WTC11 (cell line): ENCODE results near the gene DHX38.

Source experiments
- CREB1 ChIP-seq: sonication (generic); formaldehyde crosslinking; IDR thresholded peaks from 2 replicates; pipeline ENCODE4 v1.8.0; 2023; ENCODE audit warnings: mild to moderate bottlenecking, missing genetic modification reagents
- ESRRA ChIP-seq: sonication (generic); formaldehyde crosslinking; IDR thresholded peaks from 2 replicates; pipeline ENCODE4 v1.8.1; 2022; ENCODE audit warnings: mild to moderate bottlenecking, missing genetic modification reagents, borderline replicate concordance
- ETV6 ChIP-seq: sonication (generic); formaldehyde crosslinking; IDR thresholded peaks from 2 replicates; pipeline ENCODE4 v1.8.1; 2022; ENCODE audit warnings: mild to moderate bottlenecking, missing genetic modification reagents
- JUN ChIP-seq: sonication (generic); formaldehyde crosslinking; IDR thresholded peaks from 2 replicates; pipeline ENCODE4 v1.8.0; 2023; ENCODE audit warnings: mild to moderate bottlenecking, missing genetic modification reagents
- PRDM15 ChIP-seq: sonication (generic); formaldehyde crosslinking; IDR thresholded peaks from 2 replicates; pipeline ENCODE4 v1.8.0; 2022; ENCODE audit warnings: missing genetic modification reagents
- SMAD3 ChIP-seq: sonication (generic); formaldehyde crosslinking; IDR thresholded peaks from 2 replicates; pipeline ENCODE4 v1.8.0; 2022; ENCODE audit warnings: missing genetic modification reagents, mild to moderate bottlenecking, borderline replicate concordance
- TCF7 ChIP-seq: sonication (generic); formaldehyde crosslinking; IDR thresholded peaks from 2 replicates; pipeline ENCODE4 v1.8.0; 2022; ENCODE audit warnings: mild to moderate bottlenecking, low read depth, missing genetic modification reagents, moderate library complexity
- TEAD4 ChIP-seq: sonication (generic); formaldehyde crosslinking; IDR thresholded peaks from 2 replicates; pipeline ENCODE4 v1.8.0; 2022; ENCODE audit warnings: mild to moderate bottlenecking, missing genetic modification reagents
- USF2 ChIP-seq: sonication (generic); formaldehyde crosslinking; IDR thresholded peaks from 2 replicates; pipeline ENCODE4 v1.8.1; 2023; ENCODE audit warnings: mild to moderate bottlenecking, missing genetic modification reagents, moderate library complexity
- ZNF121 ChIP-seq: sonication (generic); formaldehyde crosslinking; IDR thresholded peaks from 2 replicates; pipeline ENCODE4 v1.8.0; 2023; ENCODE audit warnings: missing genetic modification reagents
- TF ChIP-seq, protein P1 (sequence below): fragments of 200-600 bp; IDR thresholded peaks from 2 replicates; pipeline ENCODE4 v1.8.0; 2022; ENCODE audit warnings: antibody characterized with exemption
- TF ChIP-seq, protein P2 (sequence below): sonication (generic); formaldehyde crosslinking; IDR thresholded peaks from 2 replicates; pipeline ENCODE4 v1.8.1; 2022; ENCODE audit warnings: low read depth, missing genetic modification reagents, borderline replicate concordance

GRCh38 chr16:72104905-72105304 lies 11.3 kb downstream of the DHX38 start:
- no peak for TF ChIP-seq PRDM15 (CRISPR knock-in tag)
- TF ChIP-seq TEAD4: no peak
- TF ChIP-seq, protein P1, sequence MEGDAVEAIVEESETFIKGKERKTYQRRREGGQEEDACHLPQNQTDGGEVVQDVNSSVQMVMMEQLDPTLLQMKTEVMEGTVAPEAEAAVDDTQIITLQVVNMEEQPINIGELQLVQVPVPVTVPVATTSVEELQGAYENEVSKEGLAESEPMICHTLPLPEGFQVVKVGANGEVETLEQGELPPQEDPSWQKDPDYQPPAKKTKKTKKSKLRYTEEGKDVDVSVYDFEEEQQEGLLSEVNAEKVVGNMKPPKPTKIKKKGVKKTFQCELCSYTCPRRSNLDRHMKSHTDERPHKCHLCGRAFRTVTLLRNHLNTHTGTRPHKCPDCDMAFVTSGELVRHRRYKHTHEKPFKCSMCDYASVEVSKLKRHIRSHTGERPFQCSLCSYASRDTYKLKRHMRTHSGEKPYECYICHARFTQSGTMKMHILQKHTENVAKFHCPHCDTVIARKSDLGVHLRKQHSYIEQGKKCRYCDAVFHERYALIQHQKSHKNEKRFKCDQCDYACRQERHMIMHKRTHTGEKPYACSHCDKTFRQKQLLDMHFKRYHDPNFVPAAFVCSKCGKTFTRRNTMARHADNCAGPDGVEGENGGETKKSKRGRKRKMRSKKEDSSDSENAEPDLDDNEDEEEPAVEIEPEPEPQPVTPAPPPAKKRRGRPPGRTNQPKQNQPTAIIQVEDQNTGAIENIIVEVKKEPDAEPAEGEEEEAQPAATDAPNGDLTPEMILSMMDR: no peak
- no peak for TF ChIP-seq TCF7 (CRISPR knock-in tag)
- TF ChIP-seq USF2 (CRISPR knock-in tag): no peak
- TF ChIP-seq ESRRA (CRISPR knock-in tag): no peak
- TF ChIP-seq ETV6 (CRISPR knock-in tag): no peak
- TF ChIP-seq CREB1 (CRISPR knock-in tag): no peak
- TF ChIP-seq JUN (CRISPR knock-in tag): no peak
- TF ChIP-seq, protein P2, sequence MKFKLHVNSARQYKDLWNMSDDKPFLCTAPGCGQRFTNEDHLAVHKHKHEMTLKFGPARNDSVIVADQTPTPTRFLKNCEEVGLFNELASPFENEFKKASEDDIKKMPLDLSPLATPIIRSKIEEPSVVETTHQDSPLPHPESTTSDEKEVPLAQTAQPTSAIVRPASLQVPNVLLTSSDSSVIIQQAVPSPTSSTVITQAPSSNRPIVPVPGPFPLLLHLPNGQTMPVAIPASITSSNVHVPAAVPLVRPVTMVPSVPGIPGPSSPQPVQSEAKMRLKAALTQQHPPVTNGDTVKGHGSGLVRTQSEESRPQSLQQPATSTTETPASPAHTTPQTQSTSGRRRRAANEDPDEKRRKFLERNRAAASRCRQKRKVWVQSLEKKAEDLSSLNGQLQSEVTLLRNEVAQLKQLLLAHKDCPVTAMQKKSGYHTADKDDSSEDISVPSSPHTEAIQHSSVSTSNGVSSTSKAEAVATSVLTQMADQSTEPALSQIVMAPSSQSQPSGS (CRISPR knock-in tag): no peak
- no peak for TF ChIP-seq ZNF121 (CRISPR knock-in tag)
- TF ChIP-seq SMAD3 (CRISPR knock-in tag): no peak
